ENCODE results near the gene NBEAL2. TPM values are rescaled to one million over a fixed set of nuclear protein-coding genes. Genes with fewer than 3 reads are reported as not detected.

NBEAL2 gene
- total and polyA plus RNA-seq, 2 of the 8 experiments (the other 6 are each of a cell fraction or from before 2014, with no cell fraction given) = 27.3 to 46.9 TPM

DNA sequence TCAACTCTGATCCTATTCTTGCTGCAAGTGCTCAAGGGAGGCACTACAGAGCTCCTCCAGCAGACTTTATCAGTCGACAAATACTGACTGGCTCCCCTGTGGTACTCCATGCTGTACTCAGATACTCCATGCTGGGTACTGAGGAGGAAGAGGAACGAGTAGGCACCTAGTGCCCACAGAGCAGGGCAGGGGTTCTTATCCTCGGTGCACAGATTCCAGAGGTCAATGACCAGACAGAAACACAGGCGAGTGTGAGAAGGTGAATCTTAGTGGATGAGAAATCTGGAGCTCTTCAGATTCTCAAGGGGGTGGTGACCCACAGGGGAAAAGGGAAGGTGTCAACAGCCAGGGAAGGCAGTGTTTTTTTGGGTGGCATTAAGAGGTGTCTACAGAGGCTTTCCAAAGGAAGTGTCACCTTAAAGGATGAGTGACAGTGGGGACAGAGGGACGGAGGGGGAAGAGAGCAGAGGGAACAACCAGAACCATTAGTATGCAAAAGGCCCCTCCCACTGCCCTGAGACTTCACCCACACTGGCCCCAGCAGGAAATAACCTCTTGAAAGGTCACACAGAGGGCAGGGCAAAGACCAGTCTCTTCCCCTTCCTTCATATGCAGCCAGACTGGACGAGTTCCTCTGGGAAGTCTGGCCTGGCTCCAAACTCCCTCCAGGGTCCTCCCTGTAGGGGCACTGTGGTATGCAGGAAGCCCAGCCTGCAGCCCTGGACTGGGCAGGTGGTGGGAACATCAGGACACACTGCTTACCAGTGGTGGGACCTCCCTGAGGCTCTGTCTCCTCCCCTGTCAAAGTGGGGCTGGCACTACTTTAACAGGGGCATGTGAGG is 30.4 kb upstream of the NBEAL2 start:
- Histone ChIP-seq H3K4me2 (ENCODE audit: insufficient read depth in 1 of 2, low read depth in 2 of 2, low read length in 2 of 2) (no peak overlapping the region; a peak in 1 of 4 replicates), H3K27me3 (replicated peaks in 1 of 4; ENCODE audit: control insufficient read depth in 3 of 4, extremely low read depth in 1 of 4, insufficient read depth in 3 of 4, low read length in 3 of 4) (no peaks in the 10 kb centered on the region), H4K5ac (ENCODE audit: insufficient read length, low read depth, low read length) (no peak overlapping the region), H2AK5ac (ENCODE audit: low read depth, low read length) (no peak overlapping the region), H3K27ac (ENCODE audit: low read depth, low read length) (no peak overlapping the region), H4K20me1 (replicated peaks in 1 of 2; ENCODE audit: control insufficient read depth in 1 of 2, insufficient read depth in 2 of 2, low read length in 2 of 2) (peaks cover 54 to 62% of the 10 kb centered on the region in 2 experiments), H3K4me3 (ENCODE audit: extremely low read depth in 1 of 4, insufficient read depth in 2 of 4, low read depth in 3 of 4, low read length in 4 of 4) (no peak overlapping the region; a peak in 2 of 8 replicates), H3K18ac (ENCODE audit: extremely low read depth, low read length) (no peak overlapping the region), H3K79me2 (ENCODE audit: control insufficient read depth in 1 of 2, insufficient read depth in 2 of 2, low read length in 2 of 2) (peaks cover 31 to 96% of the 10 kb centered on the region in 2 experiments), H2BK15ac (ENCODE audit: low read length) (no peak overlapping the region), H3K4ac (replicated peaks; ENCODE audit: insufficient read length, low read depth, low read length) (no peak overlapping the region), H3K14ac (ENCODE audit: insufficient read length) (no peak overlapping the region), H2BK20ac (ENCODE audit: low read length) (no peak overlapping the region), H4K91ac (replicated peaks; ENCODE audit: insufficient read length, low read length) (no peak overlapping the region), H3K79me1 (ENCODE audit: low read depth, low read length) (peaks cover 40% of the 10 kb centered on the region), H3K36me3 (ENCODE audit: control insufficient read depth in 2 of 4, insufficient read depth in 4 of 4, low read length in 3 of 4) (no peaks in the 10 kb centered on the region; a peak in 1 of 8 replicates), H4K8ac (ENCODE audit: extremely low read depth, insufficient read depth, low read length) (peak overlapping the region; percentile 4; the same call in 1 of the 2 replicates), H2BK12ac (ENCODE audit: low read depth, low read length) (no peak overlapping the region), H3K4me1 (replicated peaks in 1 of 4; ENCODE audit: control insufficient read depth in 3 of 4, insufficient read depth in 4 of 4, low read length in 3 of 4) (peaks cover 5 to 11% (median 9%) of the 10 kb centered on the region in 4 experiments), H2BK120ac (replicated peaks; ENCODE audit: low read depth, low read length) (no peak overlapping the region), H3K56ac (replicated peaks; ENCODE audit: insufficient read length, low read depth, low read length) (no peak overlapping the region), H3K9me3 (ENCODE audit: insufficient read depth in 2 of 2, low read depth in 1 of 2, low read length in 1 of 2) (no peaks in the 10 kb centered on the region), H2BK5ac (ENCODE audit: low read depth, low read length) (no peak overlapping the region), H3K23ac (ENCODE audit: insufficient read length) (no peak overlapping the region), H2AFZ (ENCODE audit: low read length) (no peak overlapping the region), H3K9ac (replicated peaks in 1 of 4; ENCODE audit: extremely low read depth in 1 of 4, low read depth in 3 of 4, low read length in 3 of 4) (no peak overlapping the region), H3K23me2 (ENCODE audit: low read depth, low read length) (no peaks in the 10 kb centered on the region; the same call in none of the 2 replicates)
- 77% methylated on average over 6 of the region's 6 CpGs; no CpG with 5 or more reads in 1 of the 2 experiments for WGBS, 2 experiments (ENCODE audit: extremely low coverage in 1 of 2, insufficient coverage in 1 of 2, insufficient read length in 1 of 2, insufficient replicate concordance in 2 of 2, low coverage in 1 of 2, low lambda C conversion rate in 2 of 2, missing lambda C conversion rate in 1 of 2)
- FAIRE-seq (no peak), DNase-seq (ENCODE audit: low read depth in 1 of 2, low spot score in 2 of 2) (no peak)
- ChIA-PET POLR2A (ENCODE audit: partially characterized antibody) (interaction anchor here (1.0 kb wide), 1 partner anchor 9 kb away, joined by 3 read pairs; no protein-coding TSS in a partner anchor), CTCF (ENCODE audit: partially characterized antibody) (interaction anchor here (0.8 to 1.7 kb wide), 5 partner anchors 10 to 245 kb away, joined by 3 to 6 read pairs (median 4); no protein-coding TSS in a partner anchor)
- TF ChIP-seq RAD21 (IDR thresholded peaks at IDR 0.05 in 1 of 2, conservative IDR thresholded peaks at IDR 0.05 in 1 of 2; ENCODE audit: low read depth in 2 of 2, low read length in 2 of 2) = 0 out of 4 replicates have a peak, but pooled peaks of 1 of the 2 experiments have one; percentile 5
- TF ChIP-seq RXRA (IDR thresholded peaks at IDR 0.05; ENCODE audit: insufficient read depth, low read depth, low read length) = 0 out of 2 replicates have a peak, but pooled peaks have one; percentile 63
- TF ChIP-seq, protein P1, sequence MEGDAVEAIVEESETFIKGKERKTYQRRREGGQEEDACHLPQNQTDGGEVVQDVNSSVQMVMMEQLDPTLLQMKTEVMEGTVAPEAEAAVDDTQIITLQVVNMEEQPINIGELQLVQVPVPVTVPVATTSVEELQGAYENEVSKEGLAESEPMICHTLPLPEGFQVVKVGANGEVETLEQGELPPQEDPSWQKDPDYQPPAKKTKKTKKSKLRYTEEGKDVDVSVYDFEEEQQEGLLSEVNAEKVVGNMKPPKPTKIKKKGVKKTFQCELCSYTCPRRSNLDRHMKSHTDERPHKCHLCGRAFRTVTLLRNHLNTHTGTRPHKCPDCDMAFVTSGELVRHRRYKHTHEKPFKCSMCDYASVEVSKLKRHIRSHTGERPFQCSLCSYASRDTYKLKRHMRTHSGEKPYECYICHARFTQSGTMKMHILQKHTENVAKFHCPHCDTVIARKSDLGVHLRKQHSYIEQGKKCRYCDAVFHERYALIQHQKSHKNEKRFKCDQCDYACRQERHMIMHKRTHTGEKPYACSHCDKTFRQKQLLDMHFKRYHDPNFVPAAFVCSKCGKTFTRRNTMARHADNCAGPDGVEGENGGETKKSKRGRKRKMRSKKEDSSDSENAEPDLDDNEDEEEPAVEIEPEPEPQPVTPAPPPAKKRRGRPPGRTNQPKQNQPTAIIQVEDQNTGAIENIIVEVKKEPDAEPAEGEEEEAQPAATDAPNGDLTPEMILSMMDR (IDR thresholded peaks at IDR 0.05; ENCODE audit: control extremely low read depth in 1 of 3, insufficient read depth in 1 of 3, low read depth in 1 of 3, low read length in 3 of 3) = peak in 1 of 3 experiments; percentile 17; a peak in 1 of 4 replicates
- no peak for TF ChIP-seq SRF (IDR thresholded peaks at IDR 0.05; ENCODE audit: low read depth, low read length)
